B cell (primary cell): Measurements from ENCODE around the gene MAPK10. TPM values are rescaled to one million over a fixed set of nuclear protein-coding genes. Genes with fewer than 3 reads are reported as not detected.
"Not testable (repeated sequence)": the region's sequence is repeated elsewhere in the genome, so short reads cannot be mapped to it uniquely, and the experiment has no call there.

Experiments used
- ATAC-seq: fragments of 200-7000 bp; cut with Tn5 transposase; one replicate; pipeline ENCODE4 v1.10.0; 2021; ENCODE audit warnings: low read depth, mild to moderate bottlenecking, moderate number of reproducible peaks, moderate library complexity
- CTCF ChIA-PET: fragments of 350-600 bp; sonication (Branson Sonifier 250); formaldehyde crosslinking; loops from one replicate; lab custom pipeline; 2021; ENCODE audit warnings: antibody characterized with exemption, inconsistent platforms; lab: Charles Lee
- POLR2A ChIA-PET: fragments of 350-600 bp; sonication (Branson Sonifier 250); formaldehyde crosslinking; loops from one replicate; lab custom pipeline; 2021; ENCODE audit warnings: antibody characterized with exemption; lab: Charles Lee
- DNase-seq: peaks from one replicate; pipeline ENCODE4 v3.0.0; 2013
- H2AFZ ChIP-seq: 2 replicates; pipeline ENCODE4 v1.6.1; 2012; ENCODE audit warnings: mild to moderate bottlenecking, low read depth, low read length; ENCODE audit not compliant: insufficient read depth, poor library complexity, severe bottlenecking
- H3K27ac ChIP-seq, 2 donors: 1 replicate in 1 of 2; 2 replicates in 1 of 2; pipeline ENCODE4 v1.5.1; 2012 to 2013; ENCODE audit warnings: low read length in 2 of 2, mild to moderate bottlenecking in 2 of 2, moderate library complexity in 1 of 2
- H3K27me3 ChIP-seq, 4 experiments: fragments of 200-600 bp in 1 of 4; sonication (generic) in 1 of 4; replicated peaks in 1 of 4; 1 replicate in 2 of 4; 2 replicates in 2 of 4; pipeline versions ENCODE4 v1.6.1 to v1.7.0; 2013 to 2016; ENCODE audit warnings: low read length in 3 of 4, mild to moderate bottlenecking in 2 of 4, mixed read lengths in 1 of 4, moderate library complexity in 1 of 4; ENCODE audit not compliant: insufficient read depth in 4 of 4, control insufficient read depth in 3 of 4; ENCODE audit errors: control extremely low read depth in 1 of 4
- H3K36me3 ChIP-seq, 2 experiments: replicated peaks in 1 of 2; 1 replicate in 1 of 2; 2 replicates in 1 of 2; pipeline versions ENCODE4 v1.6.1 to v1.7.1; 2013; ENCODE audit warnings: low read length in 1 of 2; ENCODE audit not compliant: insufficient read depth in 2 of 2, control insufficient read depth in 1 of 2; ENCODE audit errors: control extremely low read depth in 1 of 2, extremely low read depth in 1 of 2
- H3K4me1 ChIP-seq, 2 donors: fragments of 200-600 bp in 1 of 2; sonication (generic) in 1 of 2; 1 replicate in 1 of 2; 2 replicates in 1 of 2; pipeline versions ENCODE4 v1.5.1 to v1.6.1; 2013 to 2017; ENCODE audit warnings: low read length in 2 of 2; ENCODE audit not compliant: control insufficient read depth in 2 of 2, insufficient read depth in 2 of 2
- H3K4me2 ChIP-seq: replicated peaks from 2 replicates; pipeline ENCODE3; 2012; ENCODE audit warnings: mild to moderate bottlenecking, low read depth, low read length; ENCODE audit not compliant: poor library complexity, severe bottlenecking
- H3K4me3 ChIP-seq, 5 experiments: fragments of 200-600 bp in 1 of 5; sonication (generic) in 1 of 5; 1 replicate in 3 of 5; 2 replicates in 2 of 5; pipeline versions ENCODE4 v1.5.1 to v1.7.0; 2011 to 2016; ENCODE audit warnings: low read length in 4 of 5, mild to moderate bottlenecking in 4 of 5, low read depth in 2 of 5, control low read depth in 1 of 5, moderate library complexity in 1 of 5; ENCODE audit not compliant: insufficient read depth in 1 of 5; ENCODE audit errors: control extremely low read depth in 1 of 5, extremely low read depth in 1 of 5
- H3K79me2 ChIP-seq: fragments of 200-600 bp; sonication (generic); one replicate; pipeline ENCODE4 v1.6.0; 2016; ENCODE audit warnings: low read length; ENCODE audit not compliant: control insufficient read depth, insufficient read depth
- H3K9ac ChIP-seq: fragments of 200-600 bp; sonication (generic); 2 replicates; pipeline ENCODE4 v1.6.1; 2017; ENCODE audit warnings: mild to moderate bottlenecking, low read length, moderate library complexity
- H3K9me3 ChIP-seq, 3 donors: one replicate each; pipeline versions ENCODE4 v1.6.1 to v1.7.1; 2013; ENCODE audit warnings: low read length in 2 of 3; ENCODE audit not compliant: control insufficient read depth in 2 of 3, insufficient read depth in 1 of 3; ENCODE audit errors: control extremely low read depth in 1 of 3
- H4K20me1 ChIP-seq: 2 replicates; pipeline ENCODE4 v1.6.0; 2012; ENCODE audit warnings: mild to moderate bottlenecking, low read length; ENCODE audit not compliant: insufficient read depth, control insufficient read depth, poor library complexity, severe bottlenecking
- H3K27ac Mint-ChIP-seq: one replicate; pipeline ENCODE4 v1.8.0; 2021; ENCODE audit warnings: mixed read lengths
- H3K27me3 Mint-ChIP-seq: one replicate; pipeline ENCODE4 v1.8.0; 2021; ENCODE audit warnings: mixed read lengths
- H3K4me1 Mint-ChIP-seq: one replicate; pipeline ENCODE4 v1.8.0; 2021; ENCODE audit warnings: mixed read lengths
- H3K4me3 Mint-ChIP-seq: one replicate; pipeline ENCODE4 v1.8.0; 2021; ENCODE audit warnings: mixed read lengths
- H3K9me3 Mint-ChIP-seq: one replicate; pipeline ENCODE4 v1.8.0; 2022; ENCODE audit warnings: mixed read lengths; ENCODE audit not compliant: insufficient read depth
- CTCF ChIP-seq: fragments of 200-600 bp; IDR thresholded peaks from one replicate; pipeline ENCODE4 v1.8.0; 2022; ENCODE audit warnings: antibody characterized with exemption, mild to moderate bottlenecking
- EZH2 ChIP-seq: IDR thresholded peaks from 2 replicates; pipeline ENCODE4 v1.6.1; 2012; ENCODE audit warnings: borderline replicate concordance, low read depth, mild to moderate bottlenecking, moderate library complexity, low read length; ENCODE audit not compliant: insufficient read depth, poor library complexity, severe bottlenecking
- WGBS: methylation state at CpG from one replicate; pipeline ENCODE4 v1.1.5; 2013; ENCODE audit warnings: missing lambda C conversion rate; ENCODE audit not compliant: insufficient coverage; 5-methylcytosine and 5-hydroxymethylcytosine counted together
- intact Hi-C: fragments of 100-400 bp; cut with micrococcal nuclease; formaldehyde crosslinking; loops from one replicate; pipeline ENCODE4 v1.10.0; 2022
- polyA plus RNA-seq: library from polyadenylated mRNA; depleted of rRNA; stranded (reverse); fragments of >200 nt; gene quantifications from 2 replicates; pipeline ENCODE4 v1.2.3, GENCODE V29; 2012
- total RNA-seq, 2 donors: library from RNA; stranded (reverse); fragments of 120-200 nt in 1 of 2; gene quantifications; 1 replicate in 1 of 2; 2 replicates in 1 of 2; pipeline versions ENCODE4 v1.2.3 to v1.2.4, GENCODE V29; 2013 to 2022

The MAPK10 gene
- total and polyA plus RNA-seq, 2 donors (not counting 1 experiment from before 2014, with no cell fraction given): 0.03 to 3.1 TPM

DNA sequence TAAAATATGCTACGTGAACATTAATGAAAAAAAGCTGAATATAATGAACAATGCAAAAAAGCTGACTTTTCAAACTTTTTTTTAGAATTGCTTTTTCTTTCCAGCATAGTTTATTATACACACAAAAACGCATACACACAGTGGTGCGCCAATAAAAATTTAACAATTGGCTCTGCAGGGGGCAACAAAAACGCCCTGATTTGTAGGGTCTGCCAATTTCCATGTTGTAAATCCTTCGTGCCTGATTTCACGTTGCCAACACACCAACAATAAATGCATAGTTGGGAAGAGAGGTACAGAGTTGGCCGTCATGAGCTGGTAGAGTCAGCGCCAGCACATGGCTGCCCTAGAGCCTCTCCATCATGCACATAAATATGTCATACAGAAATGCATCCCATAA is 333.1 kb downstream of the MAPK10 start:
- Histone ChIP-seq H3K36me3 (no peaks in the 10 kb centered on the region), H3K27ac (no peak overlapping the region), H3K4me1 (no peaks in the 10 kb centered on the region), H3K79me2 (no peaks in the 10 kb centered on the region), H3K27me3 (no peaks in the 10 kb centered on the region), H4K20me1 (no peaks in the 10 kb centered on the region), H2AFZ (no peak overlapping the region), H3K4me3 (no peak overlapping the region), H3K9ac (no peak overlapping the region), H3K9me3 (no peaks in the 10 kb centered on the region), H3K4me2 (no peak overlapping the region)
- H3K27me3 Mint-ChIP-seq: peaks cover 5% of the 10 kb centered on the region
- no peak for TF ChIP-seq CTCF
- no peak for TF ChIP-seq EZH2
- CTCF ChIA-PET: interaction anchor here (1.2 kb wide), 1 partner anchor 18 kb away, joined by 4 read pairs; no protein-coding TSS in a partner anchor
- no peak overlapping the region for H3K27ac Mint-ChIP-seq
- H3K9me3 Mint-ChIP-seq: no peaks in the 10 kb centered on the region
- POLR2A ChIA-PET: no interaction called here
- intact Hi-C loops: no loop called here
- ATAC-seq: no peak
- DNase-seq: no peak
- H3K4me3 Mint-ChIP-seq: no peak overlapping the region
- 91% methylated on average over 3 of the region's 8 CpGs for WGBS
- no peaks in the 10 kb centered on the region for H3K4me1 Mint-ChIP-seq

DNA sequence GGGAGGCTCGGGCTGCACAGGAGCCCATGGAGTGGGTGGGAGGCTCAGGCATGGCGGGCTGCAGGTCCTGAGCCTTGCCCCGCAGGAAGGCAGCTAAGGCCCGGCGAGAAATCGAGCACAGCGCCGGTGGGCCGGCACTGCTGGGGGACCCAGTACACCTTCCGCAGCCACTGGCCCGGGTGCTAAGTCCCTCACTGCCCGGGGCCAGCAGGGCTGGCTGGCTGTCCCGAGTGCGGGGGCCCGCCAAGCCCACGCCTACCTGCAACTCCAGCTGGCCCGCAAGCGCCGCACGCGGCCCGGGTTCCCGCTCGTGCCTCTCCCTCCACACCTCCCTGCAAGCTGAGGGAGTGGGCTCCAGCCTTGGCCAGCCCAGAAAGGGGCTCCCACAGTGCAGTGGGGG is 338.2 kb downstream of the MAPK10 start:
- H3K4me1 Mint-ChIP-seq: not testable (repeated sequence)

More for the DNA sequence above, 338.2 kb downstream of the MAPK10 start:
- H3K27ac Mint-ChIP-seq, H3K9me3 ChIP-seq, H3K4me3 ChIP-seq, H3K36me3 ChIP-seq, DNase-seq, H3K27ac ChIP-seq, H3K9ac ChIP-seq, H3K9me3 Mint-ChIP-seq, H3K79me2 ChIP-seq, CTCF ChIA-PET, H4K20me1 ChIP-seq, H3K4me2 ChIP-seq, ATAC-seq, intact Hi-C loops, H3K27me3 ChIP-seq, H2AFZ ChIP-seq, H3K27me3 Mint-ChIP-seq, H3K4me1 ChIP-seq, POLR2A ChIA-PET, H3K4me3 Mint-ChIP-seq: not testable (repeated sequence)
- WGBS: 98% methylated on average over 13 of the region's 24 CpGs
